HS-27A (cell line): Measurements from ENCODE around the gene CCDC50.
A peak's percentile ranks its signal among the peaks of the same experiment; 100 is the strongest.

ENCODE experiments used
- DNase-seq: peaks from one replicate; pipeline ENCODE4 v3.0.0-alpha.2; 2012; ENCODE audit warnings: low read depth, missing footprints

The CCDC50 gene

GRCh38 chr3:191316876-191317603 lies 12.2 kb upstream of the CCDC50 start:
- no peak for DNase-seq

GRCh38 chr3:191320316-191320715 lies 8.9 kb upstream of the CCDC50 start:
- DNase-seq: no peak

DNA sequence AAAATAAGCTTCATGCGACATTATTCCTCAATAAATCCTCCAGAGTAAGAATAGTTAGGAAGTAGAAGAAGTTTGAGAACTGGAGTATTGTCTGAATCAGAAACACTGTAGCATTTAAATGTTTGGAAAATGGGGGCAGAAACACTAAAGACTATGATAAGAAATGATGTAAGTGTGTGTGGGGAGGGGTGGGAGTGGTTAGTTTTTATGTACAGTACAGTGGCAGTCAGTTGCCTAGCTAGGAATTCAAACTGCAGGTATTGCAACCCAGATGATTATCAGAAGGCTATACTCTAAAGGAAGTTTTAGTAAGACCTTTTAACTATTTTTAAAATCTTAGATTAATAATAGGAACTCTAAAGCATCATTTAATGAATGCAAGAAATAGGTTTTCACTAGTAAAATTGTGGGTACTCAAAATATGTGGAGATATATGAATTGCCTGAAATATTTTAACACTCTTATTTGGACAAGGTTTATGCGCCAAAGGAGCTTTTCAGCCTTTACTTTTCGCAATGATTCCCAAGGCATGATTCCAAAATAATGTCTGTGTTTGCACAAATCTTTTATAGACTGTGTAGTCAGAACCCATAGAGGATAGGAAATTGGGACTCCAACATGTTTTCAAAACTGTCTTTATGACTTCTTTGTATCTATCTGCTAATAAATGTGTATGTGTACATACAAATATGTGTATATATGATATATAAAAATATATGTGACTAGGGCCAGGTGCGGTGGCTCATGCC lies 8.0 kb upstream of the CCDC50 start:
- DNase-seq: no peak

DNA sequence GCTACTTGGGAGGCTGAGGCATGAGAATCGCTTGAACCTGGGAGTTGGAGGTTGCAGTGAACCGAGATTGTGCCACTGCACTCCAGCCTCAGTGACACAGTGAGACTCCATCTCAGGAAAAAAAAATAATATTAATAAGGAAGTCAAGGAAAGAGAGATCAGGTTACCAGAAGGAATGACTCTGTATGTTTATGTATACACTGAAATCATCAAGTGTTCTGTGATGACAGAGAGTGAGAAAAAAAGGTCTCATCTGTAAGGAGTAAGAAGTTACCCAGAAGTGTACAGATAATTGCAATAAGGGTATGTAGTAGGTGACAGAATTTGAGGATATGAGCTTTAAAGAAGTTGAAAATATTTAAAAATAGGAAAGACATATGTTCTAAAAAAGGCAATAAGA lies 4.3 kb upstream of the CCDC50 start:
- no peak for DNase-seq

GRCh38 chr3:191327526-191327925 lies 1.7 kb upstream of the CCDC50 start:
- DNase-seq: no peak

DNA sequence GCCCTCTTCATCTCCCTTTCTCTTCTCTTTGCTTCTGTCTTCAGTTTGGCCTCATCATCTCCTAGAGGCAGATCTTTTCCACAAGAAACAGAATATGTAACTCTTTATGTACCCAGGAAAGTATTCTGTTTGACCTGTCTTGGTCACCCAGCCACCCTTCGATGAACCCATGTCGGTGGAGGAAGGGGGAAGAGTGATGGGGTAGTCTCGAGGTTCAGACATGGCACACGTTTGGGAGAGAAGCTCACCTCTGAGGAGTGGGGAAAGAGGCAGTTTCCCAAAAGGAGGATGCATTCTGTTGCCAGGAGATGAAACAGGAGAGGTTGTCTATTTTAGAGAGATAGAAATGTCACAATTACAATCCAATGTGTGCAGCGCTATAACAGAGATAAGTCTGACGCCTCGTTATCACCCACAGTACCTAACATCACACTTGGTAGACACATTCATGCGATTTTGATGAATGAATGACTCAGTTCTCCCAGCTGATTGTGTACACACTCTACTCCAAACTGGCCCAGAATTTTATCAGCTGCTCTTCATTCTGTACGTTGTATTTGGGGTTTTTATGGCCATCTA lies 722 bp upstream of the CCDC50 start:
- no peak for DNase-seq

GRCh38 chr3:191329654-191330529 lies 698 bp downstream of the CCDC50 start, which contains the start of gene UTS2B:
Gene UTS2B, minus strand, starts transcription at chr3:191330526. Its CDS starts 48,337 bp downstream, at chr3:191282189.
- peak; percentile 71 for DNase-seq

GRCh38 chr3:191330530-191331048 lies 1.4 kb downstream of the CCDC50 start:
- no peak for DNase-seq

- DNase-seq: no peak
Observed at GRCh38 chr3:191331388-191331787, 2.2 kb downstream of the CCDC50 start.

GRCh38 chr3:191333298-191333880 lies 4.2 kb downstream of the CCDC50 start:
- no peak for DNase-seq

- no peak for DNase-seq
Observed at GRCh38 chr3:191334346-191334893, 5.2 kb downstream of the CCDC50 start.

DNA sequence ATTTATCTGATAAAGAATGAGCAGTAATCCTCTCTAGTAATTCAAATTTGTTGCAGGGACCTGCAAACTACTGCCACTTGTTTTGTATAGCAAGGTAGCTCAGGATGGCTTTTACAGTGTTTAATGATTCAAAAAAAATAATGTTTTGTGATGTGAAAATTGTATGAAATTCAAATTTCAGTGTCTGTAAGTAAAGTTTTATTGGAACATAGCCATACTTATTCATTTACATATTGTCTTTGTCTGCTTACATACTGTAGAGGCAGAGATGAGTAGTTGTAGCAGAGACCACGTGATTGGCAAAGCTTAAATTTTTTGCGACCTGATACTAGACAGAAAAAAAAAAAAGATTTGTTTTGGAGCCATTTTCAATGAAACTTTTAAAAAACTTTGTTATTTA lies 7.6 kb downstream of the CCDC50 start:
- DNase-seq: no peak

DNA sequence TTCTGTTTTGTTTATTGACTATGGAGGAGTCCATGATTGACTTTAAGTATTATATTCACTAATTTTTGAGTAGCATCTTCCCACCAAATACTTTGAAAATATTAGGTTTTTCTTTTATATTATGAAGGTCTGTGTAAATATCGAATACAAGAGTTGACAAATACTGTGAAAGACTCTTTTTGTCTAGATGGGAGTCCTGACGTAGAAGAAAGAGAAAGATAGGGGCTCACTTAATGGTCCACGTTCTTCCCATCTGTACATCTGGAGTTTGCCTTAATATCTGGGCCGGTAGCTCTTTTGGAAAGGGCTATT lies 8.9 kb downstream of the CCDC50 start:
- no peak for DNase-seq

DNA sequence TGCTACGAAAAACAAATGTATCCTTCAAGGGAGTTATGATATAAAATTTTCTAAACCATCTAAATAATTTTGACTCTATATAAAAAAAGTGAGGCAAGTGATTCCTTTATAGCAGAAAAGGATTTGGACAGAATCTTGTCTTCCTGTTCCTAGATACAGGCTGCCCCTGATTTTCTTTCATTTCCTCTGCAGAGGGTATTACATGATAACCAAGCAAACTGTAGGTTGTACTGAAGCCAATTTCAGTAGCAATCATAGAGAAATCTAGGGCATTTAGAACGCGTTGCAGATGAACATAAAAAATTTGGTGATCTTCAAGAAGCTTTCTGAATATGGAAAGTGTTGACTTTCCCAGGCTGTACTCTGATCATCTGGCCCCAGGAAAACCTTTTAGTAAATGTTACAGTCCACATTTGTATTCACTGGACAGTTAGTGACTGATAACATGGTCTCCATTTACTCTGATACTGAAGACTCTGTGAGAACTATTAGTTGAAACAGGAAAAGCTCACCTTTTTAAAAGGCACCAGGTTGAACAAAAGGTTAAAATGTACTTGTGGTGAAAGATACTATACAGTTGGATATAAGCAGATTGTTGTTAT lies 10.2 kb downstream of the CCDC50 start:
- no peak for DNase-seq

DNA sequence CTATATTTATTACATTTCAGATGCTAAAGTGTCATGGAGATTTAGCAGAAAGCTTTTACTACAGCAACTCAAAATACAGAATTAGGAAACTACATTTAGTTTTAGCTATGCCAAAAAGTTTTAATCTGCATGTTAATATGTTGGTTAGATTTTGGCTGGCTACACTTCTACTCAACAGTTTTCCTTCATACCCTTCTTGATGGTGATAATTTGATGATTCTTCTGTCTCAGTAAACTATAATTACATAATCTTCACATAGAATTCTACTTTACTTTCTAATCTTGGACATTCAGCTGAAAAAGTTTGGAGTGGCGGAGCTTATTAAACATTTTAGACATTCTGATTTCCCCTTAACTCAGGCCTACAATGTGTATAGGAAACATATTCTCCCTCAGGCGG lies 11.2 kb downstream of the CCDC50 start:
- DNase-seq: no peak

DNA sequence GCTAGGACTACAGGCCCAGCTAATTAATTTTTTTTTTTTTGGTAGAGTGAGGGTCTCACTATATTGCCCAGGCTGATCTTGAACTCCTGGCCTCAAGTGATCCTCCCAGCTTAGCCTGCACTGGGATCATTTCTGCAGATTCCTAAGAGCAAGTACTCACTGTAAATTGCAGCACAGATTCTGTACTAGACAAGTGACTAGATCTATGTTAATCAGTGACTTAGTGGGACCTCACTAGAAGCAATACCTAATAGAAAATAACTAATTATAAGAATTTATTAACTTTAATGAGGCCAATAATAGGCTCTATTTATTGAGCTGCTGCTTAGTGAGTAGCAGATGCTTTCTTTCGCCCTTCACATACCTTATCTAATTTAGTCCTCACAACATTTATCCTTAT lies 11.8 kb downstream of the CCDC50 start:
- no peak for DNase-seq

- no peak for DNase-seq
Observed at GRCh38 chr3:191342006-191342405, 12.8 kb downstream of the CCDC50 start.

DNA sequence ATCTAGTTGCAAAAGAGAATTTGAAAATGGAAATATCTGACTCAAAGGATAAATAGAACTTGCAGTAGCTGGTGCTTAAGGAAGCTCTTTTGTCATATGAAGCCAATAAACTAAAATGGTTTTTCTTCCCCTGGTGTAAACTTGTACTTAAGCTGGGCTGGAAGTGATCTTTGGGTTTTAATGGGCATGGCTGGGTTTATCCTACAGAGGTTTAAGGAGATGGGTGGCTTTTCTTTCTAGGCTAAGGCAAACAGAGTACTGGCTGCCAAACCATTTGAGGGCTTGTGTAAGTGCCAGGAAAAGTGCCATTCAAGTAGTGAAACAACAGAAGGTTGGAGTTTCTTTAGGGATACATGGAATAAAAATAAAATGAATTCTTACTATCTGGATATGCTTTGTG lies 13.2 kb downstream of the CCDC50 start:
- no peak for DNase-seq

GRCh38 chr3:191343115-191343514 lies 13.9 kb downstream of the CCDC50 start:
- DNase-seq: no peak

DNA sequence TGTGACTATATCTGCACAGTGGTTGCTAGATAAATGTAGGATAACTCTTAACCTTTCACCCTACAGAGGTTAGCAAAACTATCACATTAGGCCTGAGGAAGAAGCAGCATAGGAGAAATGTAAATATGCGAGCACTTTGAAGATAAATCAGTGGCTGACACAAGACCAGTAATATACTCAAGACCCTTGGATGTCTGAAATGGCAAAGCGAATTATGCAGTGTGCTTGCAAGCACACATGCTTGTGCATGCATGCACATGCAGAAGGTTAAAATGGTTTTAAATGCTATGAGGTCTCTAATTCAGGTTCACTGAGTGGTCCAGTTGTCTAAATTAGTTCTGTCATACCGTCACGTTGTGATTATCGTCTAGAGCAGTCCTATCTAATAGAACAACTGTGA lies 14.7 kb downstream of the CCDC50 start:
- DNase-seq: no peak

DNA sequence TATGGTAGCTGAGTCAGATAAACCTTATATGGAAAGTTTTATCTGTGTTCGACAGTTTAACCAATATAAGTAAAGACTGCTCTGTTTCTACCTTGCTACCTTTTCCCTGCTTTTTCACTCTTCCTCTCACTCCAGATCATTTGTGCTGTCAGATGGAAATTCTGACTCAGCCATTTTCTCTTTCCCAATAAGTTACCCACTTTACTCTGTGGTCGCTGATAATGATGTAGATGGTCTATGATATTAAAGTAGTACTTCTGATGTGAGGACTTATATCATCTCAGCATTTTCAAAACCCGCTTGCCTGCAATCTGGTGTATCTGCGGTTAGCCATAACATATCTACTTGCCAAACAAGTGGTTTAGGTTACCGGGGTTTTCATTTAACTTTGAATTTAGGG lies 16.1 kb downstream of the CCDC50 start:
- no peak for DNase-seq
